Kidney glomerular epithelial cell (primary cell): ENCODE measurements around the gene PGAM1.
"Not testable (repeated sequence)": the region's sequence is repeated elsewhere in the genome, so short reads cannot be mapped to it uniquely, and the experiment has no call there.

Source experiments
- DNase-seq: peaks from one replicate; lab custom pipeline; 2025; lab: John Stamatoyannopoulos, UW

The PGAM1 gene

DNA sequence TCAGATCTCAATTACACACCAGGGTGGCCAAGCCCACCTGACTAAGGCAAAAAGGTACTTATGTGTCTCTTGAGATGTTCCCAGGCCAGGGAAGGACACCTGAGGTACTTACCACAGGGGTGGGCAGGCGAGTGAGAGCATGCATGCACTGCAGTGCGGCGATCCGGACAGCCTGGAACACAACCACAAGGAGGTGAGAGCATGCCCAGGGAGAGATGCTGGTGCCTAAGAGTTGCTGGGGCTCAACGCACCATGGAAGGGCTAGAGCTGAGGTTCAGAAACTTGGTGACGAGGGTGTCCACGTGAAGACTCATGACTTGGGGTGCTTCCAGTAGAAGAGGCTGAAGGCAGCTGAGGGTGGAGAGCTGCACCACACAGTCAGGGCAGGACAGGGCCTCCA is 33.1 kb downstream of the PGAM1 start:
- no peak for DNase-seq

DNA sequence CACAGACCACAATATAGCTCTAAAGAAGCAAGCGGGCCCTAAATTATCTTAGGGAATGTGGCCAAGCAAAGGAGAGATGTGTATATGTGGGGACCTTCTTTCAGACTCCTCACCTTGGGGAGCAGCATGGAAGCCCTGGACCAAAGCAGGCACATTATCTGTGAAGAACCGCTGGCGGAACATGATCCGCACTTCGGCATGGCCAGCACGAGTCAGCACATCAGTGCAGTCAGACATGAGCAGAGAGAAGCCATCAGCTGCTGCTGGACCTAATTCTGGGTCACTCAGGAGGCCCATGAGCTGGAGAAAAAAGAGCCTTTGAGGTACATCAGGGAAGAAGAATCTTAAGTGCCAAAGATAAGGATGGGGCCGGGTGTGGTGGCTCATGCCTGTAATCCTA is 33.9 kb downstream of the PGAM1 start:
- DNase-seq: no peak

DNA sequence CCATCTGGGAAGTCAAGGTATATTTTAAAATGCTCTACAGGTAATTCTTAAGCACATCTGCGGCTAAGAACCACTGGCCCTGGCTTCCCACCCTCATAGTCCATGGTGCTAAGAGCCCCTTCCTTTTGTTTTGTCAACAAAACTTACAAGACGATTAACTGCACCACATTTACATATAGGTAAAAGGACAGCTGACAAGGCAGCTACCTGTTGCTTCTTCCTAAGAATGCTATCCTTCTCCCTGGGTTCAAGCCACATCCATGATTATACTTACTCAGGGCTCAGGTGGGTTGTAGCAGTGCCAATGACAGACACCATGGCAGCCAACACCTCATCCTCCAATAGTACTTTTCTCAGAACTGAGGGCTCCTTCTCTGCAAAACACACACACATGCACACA is 36.3 kb downstream of the PGAM1 start:
- DNase-seq: no peak

DNA sequence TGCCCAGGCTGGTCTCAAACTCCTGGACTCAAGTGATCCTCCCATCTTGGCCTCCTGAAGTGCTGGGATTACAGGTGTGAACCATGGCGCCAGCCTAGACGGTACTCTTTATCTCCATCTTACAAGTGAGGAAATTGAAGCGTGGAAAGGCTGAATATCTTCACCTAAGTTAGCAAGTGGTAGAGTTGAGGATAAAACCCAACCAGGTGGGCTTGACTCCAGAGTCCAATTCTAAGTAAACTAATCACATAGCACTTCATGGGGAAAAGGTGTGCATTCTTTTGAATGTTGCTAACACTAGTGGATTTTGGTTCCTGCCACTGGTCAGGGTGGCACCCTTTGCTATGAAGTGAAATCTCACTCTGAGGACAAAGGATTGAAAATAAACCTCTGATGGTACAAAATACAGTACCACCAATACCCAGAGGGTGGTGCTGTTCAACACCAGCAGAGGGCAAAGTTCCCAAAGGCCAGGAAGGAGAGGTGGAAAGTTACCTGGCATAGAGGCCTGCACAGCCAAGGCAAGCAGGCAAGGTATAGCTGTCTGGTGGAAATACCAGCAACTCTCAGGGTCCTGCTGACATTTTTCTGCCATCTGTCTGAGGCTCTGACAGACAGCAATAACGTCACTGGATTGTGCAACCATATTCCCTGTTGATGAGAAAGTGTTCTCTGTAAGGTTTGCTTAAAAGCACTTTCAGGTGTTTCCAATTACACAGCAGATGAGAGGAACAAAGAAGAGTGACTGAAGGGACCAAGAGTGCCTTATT is 37.6 kb downstream of the PGAM1 start:
- peak; percentile 43 for DNase-seq

DNA sequence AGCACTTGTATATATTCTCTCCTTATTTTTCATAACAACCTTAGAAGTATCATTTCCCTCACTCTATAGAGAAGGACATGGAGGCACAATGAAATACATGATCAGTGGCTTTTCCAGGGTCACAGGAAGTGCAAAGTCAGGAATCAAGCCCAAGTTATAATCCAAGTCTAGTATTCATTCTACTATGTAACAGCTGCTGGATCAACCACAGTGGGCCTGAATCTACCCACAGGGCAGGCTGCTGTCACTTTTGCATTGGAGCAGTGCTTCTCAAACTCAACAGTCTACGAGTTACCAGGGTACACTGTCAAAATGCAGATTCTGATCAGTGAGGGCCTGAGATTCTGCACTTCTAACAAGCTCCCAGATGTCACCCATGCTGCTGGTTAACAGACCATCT is 38.2 kb downstream of the PGAM1 start:
- no peak for DNase-seq

DNA sequence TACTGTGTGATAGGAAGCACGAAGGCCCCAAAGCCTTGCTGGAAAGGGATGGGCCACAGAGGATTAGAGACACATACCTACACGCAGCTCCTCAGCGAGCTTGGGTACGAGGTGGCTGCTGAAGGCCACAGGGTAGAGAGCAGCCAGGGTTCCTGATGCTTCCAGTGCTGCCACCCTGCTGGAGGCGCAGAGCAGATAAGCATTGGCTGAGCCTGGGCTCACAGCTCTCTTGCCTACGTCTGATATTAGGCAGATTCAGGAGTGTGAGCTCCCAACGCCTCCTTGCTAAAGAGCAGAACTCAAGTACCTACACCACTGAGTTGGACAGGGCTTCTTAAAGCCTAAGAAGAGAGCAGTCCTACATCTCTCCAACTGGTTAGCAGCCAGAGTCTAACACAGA is 40.0 kb downstream of the PGAM1 start:
- no peak for DNase-seq

DNA sequence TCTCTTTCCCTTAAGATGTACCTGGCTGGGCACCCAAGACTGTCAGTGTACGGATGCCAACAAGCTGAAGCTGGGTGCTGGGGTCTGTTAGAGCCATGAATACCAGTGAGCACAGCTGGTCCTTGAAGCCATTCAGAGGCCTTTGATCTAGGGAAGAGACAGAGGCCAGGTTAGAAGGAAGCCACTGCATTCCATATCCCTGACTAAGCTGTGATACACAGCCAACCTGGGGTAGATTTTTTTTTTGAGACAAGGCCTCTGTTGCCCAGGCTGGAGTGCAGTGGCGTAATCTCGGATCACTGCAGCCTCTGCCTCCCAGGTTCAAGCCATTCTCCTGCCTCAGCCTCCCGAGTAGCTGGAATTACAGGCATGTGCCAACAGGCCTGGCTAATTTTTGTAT is 40.8 kb downstream of the PGAM1 start:
- peak; percentile 30 for DNase-seq

DNA sequence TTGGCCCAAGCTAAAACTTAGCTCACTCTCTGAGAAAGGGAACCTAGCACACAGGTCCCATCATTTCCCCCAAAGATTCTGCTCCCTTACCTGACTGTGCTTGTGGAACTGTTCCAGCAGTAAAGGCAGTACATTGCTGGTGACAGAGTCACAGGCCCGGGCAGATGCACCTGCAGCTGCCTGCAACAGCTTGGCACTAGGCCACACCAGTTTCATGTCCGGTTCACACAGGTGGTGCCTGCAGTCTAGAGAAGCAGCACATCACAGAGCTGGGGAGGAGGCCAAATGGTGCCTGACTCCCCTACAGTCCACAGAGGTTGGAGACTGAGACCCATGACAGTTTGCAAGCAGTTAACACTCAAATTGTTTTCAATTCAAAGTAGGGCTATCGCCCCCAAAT is 42.2 kb downstream of the PGAM1 start:
- DNase-seq: no peak

DNA sequence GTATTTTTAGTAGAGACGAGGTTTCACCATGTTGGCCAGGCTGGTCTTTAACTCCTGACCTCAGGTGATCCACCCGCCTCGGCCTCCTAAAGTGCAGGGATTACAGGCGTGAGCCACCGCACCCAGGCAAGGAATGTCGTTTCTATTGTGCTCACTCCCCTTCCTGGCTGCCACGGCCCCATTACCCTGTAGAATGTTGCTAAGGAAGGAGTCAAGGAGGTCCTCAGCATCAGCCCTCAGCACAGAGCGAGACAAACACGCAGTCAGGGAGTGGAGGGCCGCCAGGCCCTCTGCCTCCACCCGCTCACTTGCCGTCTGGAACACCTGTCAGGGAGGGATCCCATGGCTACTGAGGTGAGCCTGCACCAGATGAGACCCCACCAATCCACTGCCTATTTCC is 42.8 kb downstream of the PGAM1 start:
- DNase-seq: not testable (repeated sequence)

DNA sequence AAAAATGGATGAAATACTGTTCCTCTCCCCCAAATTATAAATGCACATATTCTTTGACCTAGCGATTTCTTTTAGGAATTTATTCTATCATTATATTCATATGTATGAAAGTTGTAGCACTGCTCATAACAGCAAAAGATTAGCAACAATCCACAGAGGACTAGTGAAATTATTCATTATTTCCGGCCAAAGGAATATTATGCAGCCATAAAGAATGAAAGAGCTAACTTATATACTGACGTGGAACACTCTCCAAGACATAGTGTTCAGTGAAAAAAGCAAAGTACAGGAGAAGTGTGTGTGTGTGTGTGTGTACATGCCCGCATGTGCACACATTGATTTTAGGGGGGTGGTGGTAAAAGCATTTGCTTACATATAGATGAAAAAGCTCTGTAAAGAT is 48.9 kb downstream of the PGAM1 start:
- DNase-seq: no peak

DNA sequence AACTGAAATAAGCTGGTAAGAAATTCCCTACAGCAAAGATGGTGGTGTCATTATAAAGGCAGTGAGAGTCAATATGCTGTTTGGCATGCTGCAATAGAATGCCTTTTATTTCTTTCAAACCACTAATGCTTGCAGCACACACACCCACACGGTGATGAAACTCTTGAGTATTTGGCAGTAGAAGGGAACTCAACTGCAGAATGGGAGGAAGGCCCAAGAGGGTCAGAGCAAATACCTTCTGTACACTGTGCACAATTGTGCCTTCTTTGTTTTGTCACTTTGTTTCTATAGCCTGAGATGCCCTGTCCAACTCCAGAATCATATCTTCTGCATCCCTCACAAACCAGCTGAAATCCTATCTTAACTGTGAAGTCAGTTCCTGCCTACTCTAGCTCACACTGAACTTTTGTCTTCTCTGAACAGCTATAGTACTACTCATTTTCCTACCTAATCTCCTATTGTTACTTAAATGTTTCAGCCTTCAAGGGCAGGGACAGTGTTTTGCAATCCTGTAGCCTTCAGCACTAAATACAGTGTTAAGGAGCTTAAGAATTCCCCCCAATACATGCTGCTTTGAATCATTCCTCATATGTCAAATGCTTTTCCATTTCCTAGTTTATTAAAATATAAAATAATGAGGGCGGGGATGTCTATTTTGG is 50.1 kb downstream of the PGAM1 start:
- DNase-seq: no peak

DNA sequence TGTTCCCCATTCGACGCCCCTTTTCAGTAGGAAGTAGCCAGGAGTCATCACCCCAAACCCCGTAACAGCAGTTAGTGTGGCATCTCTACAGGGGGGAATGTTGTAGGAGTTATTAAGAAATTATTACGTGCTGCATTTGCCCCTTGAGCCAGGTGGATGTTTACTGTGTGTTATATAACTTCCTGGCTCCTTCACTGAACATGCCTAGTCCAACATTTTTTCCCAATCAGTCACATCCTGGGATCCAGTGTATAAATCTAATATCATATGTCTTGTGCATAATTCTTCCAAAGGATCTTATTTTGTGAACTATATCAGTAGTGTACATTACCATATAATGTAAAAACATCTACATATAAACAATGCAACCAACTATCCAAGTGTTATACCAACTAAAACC is 53.4 kb downstream of the PGAM1 start:
- DNase-seq: not testable (repeated sequence)

DNA sequence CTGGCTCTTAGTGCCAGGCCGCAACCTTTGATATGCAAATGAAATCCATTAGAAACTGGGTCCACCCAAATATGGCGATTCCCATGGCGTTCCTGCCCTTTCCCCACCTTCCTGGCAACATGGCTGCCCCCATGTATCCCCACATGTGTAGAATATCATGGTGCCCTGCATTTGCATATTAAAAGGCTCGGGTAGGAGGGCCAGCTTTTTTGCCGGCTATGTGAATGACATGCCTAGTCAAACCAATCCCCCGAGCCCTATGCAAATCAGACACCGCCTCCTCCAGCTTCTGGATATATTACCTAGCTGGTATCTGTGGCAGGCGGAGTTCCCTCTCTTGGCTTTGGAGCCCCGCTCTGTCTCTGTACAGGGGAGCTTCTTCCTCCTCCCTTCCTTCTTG is 53.9 kb downstream of the PGAM1 start:
- DNase-seq: no peak

DNA sequence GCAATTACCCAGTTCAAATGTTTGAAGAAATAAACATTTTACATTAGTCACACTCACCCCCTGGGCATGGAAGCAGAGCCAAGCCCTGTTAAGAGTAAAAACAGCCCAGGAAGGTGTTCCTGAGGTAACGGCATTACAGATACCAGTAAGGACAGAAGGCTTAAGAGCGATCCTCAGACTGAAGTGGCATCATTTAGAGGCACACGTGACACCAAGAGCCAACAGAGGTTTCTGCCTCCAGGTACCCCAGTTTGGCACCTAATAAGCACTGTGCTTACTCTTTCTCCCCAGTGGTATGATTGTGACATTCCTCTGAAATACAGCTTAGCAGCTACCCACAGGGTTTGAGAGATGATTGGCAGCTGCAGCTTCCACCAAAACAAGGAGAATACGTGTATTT is 55.1 kb downstream of the PGAM1 start:
- DNase-seq: no peak

DNA sequence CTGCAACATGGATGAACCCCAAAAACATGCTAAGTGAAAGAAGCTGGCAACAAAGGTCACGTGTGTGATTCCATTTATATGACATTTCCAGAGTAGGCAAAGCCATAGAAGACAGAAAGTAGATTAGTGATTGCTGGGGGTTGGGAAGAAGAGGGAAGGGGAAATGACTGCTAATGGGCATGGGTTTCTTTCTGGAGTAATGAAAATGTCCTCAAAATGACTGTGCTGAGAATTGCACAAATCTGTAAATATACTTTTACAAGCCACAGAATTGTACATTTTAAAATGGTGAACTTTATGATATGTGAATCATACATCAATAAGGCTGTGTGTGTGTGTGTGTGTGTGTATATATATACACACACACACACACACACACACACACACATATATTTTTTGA is 56.4 kb downstream of the PGAM1 start:
- no peak for DNase-seq
